Suppressor macrophage treated with lipopolysaccharide for 4 hours (primary cell): ENCODE measurements around the gene PLA2G3.
"Not testable (repeated sequence)": the region's sequence is repeated elsewhere in the genome, so short reads cannot be mapped to it uniquely, and the experiment has no call there.

ENCODE experiments used
- DNase-seq: peaks from one replicate; pipeline ENCODE4 v3.0.0-alpha.2; 2020

Gene PLA2G3

DNA sequence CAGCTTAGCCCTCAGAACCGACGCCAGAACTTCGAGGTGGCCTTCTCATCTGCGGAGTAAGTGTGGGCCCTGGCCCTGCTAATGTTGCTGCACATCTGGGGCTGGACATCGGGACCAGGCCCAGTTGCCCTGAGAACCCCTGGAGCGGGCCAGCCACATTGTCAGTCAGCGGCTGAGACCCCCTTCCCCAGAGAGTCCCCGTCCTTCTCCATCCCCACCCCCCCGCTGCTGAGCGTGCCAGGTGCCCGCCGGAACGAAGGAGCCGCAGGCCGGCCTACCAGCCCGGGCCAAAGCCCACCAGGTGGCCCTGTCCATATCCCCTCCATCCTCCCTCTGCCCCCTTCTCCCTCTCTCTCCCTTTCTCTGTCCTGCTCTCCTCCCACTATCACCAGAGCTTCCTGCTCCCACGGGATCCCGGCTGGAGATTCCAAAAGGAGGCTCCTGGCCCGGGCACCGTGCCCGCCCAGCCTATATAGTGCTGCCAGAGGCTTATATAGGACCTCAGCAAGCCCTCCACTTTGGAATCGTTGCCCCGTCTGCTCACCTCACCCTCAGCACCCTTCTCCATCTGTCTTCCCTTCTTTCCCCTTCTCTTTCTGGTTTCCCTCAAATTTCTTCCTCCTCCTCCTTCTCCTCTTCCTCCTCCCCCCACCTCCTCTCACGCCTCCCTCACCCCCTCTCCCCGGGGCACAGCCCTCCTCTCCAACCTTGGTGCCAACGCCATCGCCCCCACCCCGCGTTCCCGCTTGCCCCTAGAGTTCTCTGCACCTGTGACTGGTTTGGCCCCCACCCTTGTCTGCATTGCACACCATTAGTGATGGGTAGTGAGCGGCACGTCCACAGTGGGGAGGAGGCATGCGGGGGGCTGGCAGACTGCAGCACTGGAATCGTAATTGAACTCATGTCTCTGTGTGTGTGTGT, 40.2 kb downstream of the PLA2G3 start:
- no peak for DNase-seq

GRCh38 chr22:31099386-31099785, 40.9 kb downstream of the PLA2G3 start:
- no peak for DNase-seq

DNA sequence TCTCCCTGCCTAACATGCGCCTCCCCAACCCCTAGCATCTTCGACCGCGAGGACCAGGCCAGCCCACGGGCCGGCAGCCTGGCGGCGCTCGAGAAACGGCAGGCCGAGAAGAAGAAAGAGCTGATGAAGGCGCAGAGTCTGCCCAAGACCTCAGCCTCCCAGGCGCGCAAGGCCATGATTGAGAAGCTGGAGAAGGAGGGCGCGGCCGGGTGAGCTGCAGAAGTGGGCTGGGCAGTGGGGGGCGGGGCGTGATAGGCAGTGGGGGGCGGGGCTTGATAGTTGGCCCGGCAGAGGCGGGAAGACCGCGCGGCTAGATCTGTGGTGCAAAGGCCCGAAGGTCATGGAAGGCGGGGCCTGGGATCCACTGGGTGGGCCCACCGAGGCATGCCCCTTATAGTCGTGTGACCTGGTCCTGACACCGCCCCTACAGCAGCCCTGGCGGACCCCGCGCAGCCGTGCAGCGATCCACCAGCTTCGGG, 41.6 kb downstream of the PLA2G3 start:
- no peak for DNase-seq

DNA sequence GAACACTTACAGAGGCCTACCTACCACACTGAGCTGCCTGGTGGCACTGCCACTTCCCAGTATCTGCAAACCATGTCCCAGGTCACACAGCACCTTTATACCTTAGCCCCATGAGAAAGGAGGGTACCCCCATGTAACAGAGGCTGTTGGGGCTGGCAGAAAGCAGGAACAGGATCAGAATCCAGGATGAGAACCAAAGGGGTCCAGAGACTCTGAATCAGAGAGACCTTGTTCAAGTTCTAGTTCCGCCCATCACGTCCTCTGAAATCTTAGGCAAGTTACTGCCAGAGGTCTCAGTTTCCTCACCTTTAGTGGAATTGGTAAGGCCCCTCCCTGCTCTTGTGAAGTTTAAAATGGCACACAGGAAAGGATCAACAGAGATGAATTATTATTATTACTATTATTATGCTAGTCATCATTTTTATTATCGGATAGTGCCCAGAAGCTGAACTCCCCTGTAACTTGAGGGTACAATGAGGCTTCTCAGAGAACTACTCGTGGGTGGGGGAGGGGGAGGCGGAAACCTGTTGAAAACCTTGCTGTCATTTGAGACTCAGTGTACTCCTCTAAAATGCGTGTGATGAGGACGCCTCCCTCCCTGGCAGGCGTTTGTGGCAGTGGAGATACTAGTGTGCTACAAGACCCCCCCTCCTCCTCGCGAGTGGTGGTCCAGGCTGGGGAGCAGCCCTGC, 42.2 kb downstream of the PLA2G3 start:
- no peak for DNase-seq

- DNase-seq: not testable (repeated sequence)
These were observed 42.8 kb downstream of the PLA2G3 start for GRCh38 chr22:31097539-31097938.

GRCh38 chr22:31096657-31097279, 43.5 kb downstream of the PLA2G3 start:
- no peak for DNase-seq

GRCh38 chr22:31095637-31096249, 44.6 kb downstream of the PLA2G3 start:
- no peak for DNase-seq

DNA sequence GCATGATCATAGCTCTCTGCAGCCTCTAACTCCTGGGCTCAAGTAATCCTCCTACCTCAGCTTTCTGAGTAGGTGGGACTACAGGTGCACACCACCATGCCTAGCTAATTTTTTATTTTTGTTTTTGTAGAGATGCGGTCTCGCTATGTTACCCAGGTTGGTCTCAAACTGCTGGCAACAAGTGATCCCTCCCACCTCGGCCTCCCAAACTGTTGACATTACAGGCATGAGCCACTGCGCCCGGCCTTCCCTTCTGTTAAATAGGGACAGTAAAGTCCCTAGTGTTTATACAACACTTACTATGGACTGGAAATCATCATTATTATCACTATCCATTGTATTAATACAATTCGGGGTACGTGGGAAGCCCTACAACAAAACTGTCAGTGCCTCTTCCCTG, 45.6 kb downstream of the PLA2G3 start:
- DNase-seq: no peak

DNA sequence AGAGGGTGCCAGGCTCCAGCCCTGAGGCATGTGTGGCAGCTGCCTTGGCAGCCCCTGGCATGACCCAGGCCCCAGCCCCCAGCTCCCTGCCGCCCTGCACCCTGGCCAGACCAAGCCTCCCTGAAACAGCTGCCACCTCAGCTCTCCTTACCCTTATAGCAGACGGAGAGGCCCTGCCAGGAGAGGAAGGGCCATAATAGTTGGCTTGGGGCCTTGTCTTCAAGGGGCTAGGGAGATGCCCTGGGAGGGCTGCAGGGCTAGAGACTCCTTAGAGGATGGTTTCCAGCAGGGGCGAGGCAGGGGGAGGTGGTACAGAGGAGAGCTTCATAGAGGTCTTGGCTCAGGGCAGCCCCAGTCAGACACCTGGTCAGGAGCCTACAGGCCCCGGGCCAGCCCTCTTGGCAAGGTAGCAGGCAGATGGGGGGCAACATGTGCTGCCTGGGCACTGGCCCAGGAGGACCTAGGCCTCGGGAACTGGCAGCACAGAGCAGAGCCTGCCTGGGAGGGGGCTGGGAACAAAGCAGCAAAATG, 46.2 kb downstream of the PLA2G3 start:
- no peak for DNase-seq

GRCh38 chr22:31093086-31093850, 47.0 kb downstream of the PLA2G3 start:
- no peak for DNase-seq

GRCh38 chr22:31092161-31092560, 48.1 kb downstream of the PLA2G3 start:
- no peak for DNase-seq

DNA sequence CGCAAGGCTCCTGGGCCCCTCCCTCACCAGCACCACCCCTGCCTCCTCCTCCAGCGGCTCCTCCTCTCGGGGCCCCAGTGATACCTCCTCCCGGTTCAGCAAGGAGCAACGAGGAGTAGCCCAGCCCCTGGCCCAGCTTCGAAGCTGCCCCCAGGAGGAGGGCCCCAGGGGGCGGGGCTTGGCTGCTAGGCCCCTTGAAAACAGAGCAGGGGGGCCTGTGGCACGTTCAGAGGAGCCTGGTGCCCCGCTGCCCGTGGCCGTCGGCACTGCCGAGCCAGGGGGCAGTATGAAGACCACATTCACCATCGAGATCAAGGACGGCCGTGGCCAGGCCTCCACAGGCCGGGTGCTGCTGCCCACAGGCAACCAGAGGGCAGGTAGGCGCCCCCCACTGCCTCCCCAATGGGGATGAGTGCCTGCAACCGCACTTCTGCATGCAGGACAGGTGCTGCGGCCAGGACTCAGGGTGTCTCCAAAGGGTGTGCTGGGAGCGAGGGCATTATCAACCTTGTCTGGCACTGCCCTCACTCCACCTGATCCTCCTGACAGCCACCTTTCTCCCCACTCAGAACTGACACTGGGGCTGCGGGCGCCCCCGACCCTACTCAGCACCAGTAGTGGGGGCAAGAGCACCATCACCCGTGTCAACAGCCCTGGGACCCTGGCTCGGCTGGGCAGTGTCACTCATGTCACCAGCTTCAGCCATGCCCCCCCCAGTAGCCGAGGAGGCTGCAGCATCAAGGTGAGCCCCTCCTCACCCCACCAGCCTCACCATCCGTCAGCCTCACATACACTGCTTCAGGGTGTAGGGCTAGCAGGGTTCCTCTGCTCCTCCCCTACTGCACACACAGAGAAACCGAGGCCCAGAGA, 49.0 kb downstream of the PLA2G3 start:
- no peak for DNase-seq

- no peak for DNase-seq
These were observed 49.9 kb downstream of the PLA2G3 start for GRCh38 chr22:31090217-31091085.

- DNase-seq: peak; percentile 61
These were observed 50.9 kb downstream of the PLA2G3 start for GRCh38 chr22:31089160-31090100.

GRCh38 chr22:31088233-31088986, 51.9 kb downstream of the PLA2G3 start:
- DNase-seq: no peak

DNA sequence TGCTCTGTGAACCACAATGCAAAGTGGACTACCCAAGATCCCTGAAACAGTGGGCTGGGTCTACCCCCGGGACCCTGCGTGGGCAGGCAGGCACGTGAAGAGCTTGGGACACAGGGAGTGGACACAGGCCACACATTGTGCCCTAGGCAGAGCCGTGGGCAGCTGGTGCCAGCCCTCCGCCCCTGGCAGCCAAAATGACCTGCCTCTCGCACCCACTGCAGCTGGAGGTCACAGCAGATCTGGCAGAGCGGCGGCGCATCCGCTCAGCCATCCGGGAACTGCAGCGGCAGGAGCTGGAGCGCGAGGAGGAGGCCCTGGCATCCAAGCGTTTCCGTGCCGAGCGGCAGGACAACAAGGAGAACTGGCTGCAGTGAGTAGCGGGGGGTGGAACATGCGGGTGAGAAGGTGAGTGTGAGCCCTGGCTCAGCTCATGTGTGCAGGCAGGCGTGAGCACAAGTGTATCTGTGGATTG, 52.5 kb downstream of the PLA2G3 start:
- no peak for DNase-seq

- DNase-seq: no peak
These were observed 53.5 kb downstream of the PLA2G3 start for GRCh38 chr22:31086703-31087330.
